Panc1 (cell line): ENCODE measurements around the gene BCL11B. TPM values are rescaled to one million over a fixed set of nuclear protein-coding genes. Genes with fewer than 3 reads are reported as not detected.

Source experiments
- ATAC-seq: fragments of 200-7000 bp; cut with Tn5 transposase; 2 replicates; pipeline ENCODE4 v1.9.1; 2020; ENCODE audit warnings: mild to moderate bottlenecking, moderate library complexity
- BruUV-seq: library from RNA; stranded (reverse); fragments of 400-500 nt; replicated peaks from 2 replicates; lab custom pipeline; 2021; lab: Mats Ljungman, UMichigan
- CTCF ChIA-PET: fragments of 300-600 bp; sonication (Branson Sonifier 250); formaldehyde crosslinking; loops from one replicate; lab custom pipeline; 2022; ENCODE audit warnings: antibody characterized with exemption; lab: Charles Lee
- POLR2A ChIA-PET: fragments of 300-600 bp; sonication (Branson Sonifier 250); formaldehyde crosslinking; loops from one replicate; lab custom pipeline; 2022; ENCODE audit warnings: antibody characterized with exemption; lab: Charles Lee
- DNase-seq: peaks from one replicate; pipeline ENCODE4 v3.0.0-alpha.2; 2010; ENCODE audit warnings: low read depth, low spot score
- H3K27ac ChIP-seq: 2 replicates; pipeline ENCODE4 v1.5.1; 2011; ENCODE audit warnings: mild to moderate bottlenecking, low read length, inconsistent platforms
- H3K27me3 ChIP-seq: fragments of 200-500 bp; sonication (Bioruptor generic); 2 replicates; pipeline ENCODE4 v1.6.0; 2014; ENCODE audit warnings: low read length, inconsistent platforms; ENCODE audit not compliant: control insufficient read depth, insufficient read depth
- H3K36me3 ChIP-seq: fragments of 200-500 bp; sonication (Bioruptor generic); 2 replicates; pipeline ENCODE4 v1.5.1; 2014; ENCODE audit warnings: inconsistent platforms, mild to moderate bottlenecking, low read length, moderate library complexity; ENCODE audit not compliant: control insufficient read depth, insufficient read depth
- H3K4me1 ChIP-seq: 2 replicates; pipeline ENCODE4 v1.5.1; 2011; ENCODE audit warnings: inconsistent platforms, mild to moderate bottlenecking, low read length, moderate library complexity; ENCODE audit not compliant: control insufficient read depth, insufficient read depth
- H3K4me3 ChIP-seq, 2 experiments: 2 replicates each; pipeline ENCODE4 v1.5.1; 2011 to 2012; ENCODE audit warnings: low read depth in 2 of 2, low read length in 2 of 2, mild to moderate bottlenecking in 2 of 2, inconsistent platforms in 1 of 2, moderate library complexity in 1 of 2
- H3K9me3 ChIP-seq: fragments of 200-500 bp; sonication (Bioruptor generic); 2 replicates; pipeline ENCODE4 v1.5.1; 2014; ENCODE audit warnings: low read depth, mild to moderate bottlenecking, inconsistent platforms, low read length, moderate library complexity; ENCODE audit not compliant: control insufficient read depth, insufficient read depth
- POLR2AphosphoS5 ChIP-seq: IDR thresholded peaks from 2 replicates; pipeline ENCODE4 v1.6.1; 2012; ENCODE audit warnings: mild to moderate bottlenecking, low read depth, low read length, moderate library complexity
- SIN3A ChIP-seq: IDR thresholded peaks from 2 replicates; pipeline ENCODE4 v1.6.1; 2012; ENCODE audit warnings: low read depth, mild to moderate bottlenecking, low read length, moderate library complexity, borderline replicate concordance; ENCODE audit not compliant: insufficient read depth
- TCF7L2 ChIP-seq: IDR thresholded peaks from 2 replicates; pipeline ENCODE4 v1.6.1; 2011; ENCODE audit warnings: mild to moderate bottlenecking, low read depth, low read length, inconsistent platforms
- in situ Hi-C: cut with HindIII; loops from 2 replicates; pipeline ENCODE4 v1.10.0; 2016; ENCODE audit warnings: low sequenced_read_pairs, low pct_unique_long_range_greater_than_20kb
- intact Hi-C: fragments of 100-400 bp; cut with micrococcal nuclease; formaldehyde crosslinking; loops from one replicate; pipeline ENCODE4 v1.10.0; 2022; ENCODE audit not compliant: unreplicated experiment
- total RNA-seq: library from RNA; stranded (reverse); gene quantifications from one replicate; pipeline ENCODE4 v1.2.1, GENCODE V29; 2021; ENCODE audit not compliant: unreplicated experiment
- TF ChIP-seq, protein P1 (sequence below): fragments of 450-650 bp; IDR thresholded peaks from 2 replicates; pipeline ENCODE4 v1.5.1; 2017; ENCODE audit warnings: mild to moderate bottlenecking
- TF ChIP-seq, protein P2 (sequence below), 2 experiments: IDR thresholded peaks; 2 replicates each; pipeline ENCODE4 v1.6.1; 2011 to 2012; ENCODE audit warnings: low read depth in 2 of 2, control low read depth in 1 of 2, low read length in 1 of 2, mild to moderate bottlenecking in 1 of 2, moderate library complexity in 1 of 2; ENCODE audit not compliant: insufficient read depth in 1 of 2

BCL11B gene
- total RNA-seq, 1 experiment from 2014 or later = 0.23 TPM

DNA sequence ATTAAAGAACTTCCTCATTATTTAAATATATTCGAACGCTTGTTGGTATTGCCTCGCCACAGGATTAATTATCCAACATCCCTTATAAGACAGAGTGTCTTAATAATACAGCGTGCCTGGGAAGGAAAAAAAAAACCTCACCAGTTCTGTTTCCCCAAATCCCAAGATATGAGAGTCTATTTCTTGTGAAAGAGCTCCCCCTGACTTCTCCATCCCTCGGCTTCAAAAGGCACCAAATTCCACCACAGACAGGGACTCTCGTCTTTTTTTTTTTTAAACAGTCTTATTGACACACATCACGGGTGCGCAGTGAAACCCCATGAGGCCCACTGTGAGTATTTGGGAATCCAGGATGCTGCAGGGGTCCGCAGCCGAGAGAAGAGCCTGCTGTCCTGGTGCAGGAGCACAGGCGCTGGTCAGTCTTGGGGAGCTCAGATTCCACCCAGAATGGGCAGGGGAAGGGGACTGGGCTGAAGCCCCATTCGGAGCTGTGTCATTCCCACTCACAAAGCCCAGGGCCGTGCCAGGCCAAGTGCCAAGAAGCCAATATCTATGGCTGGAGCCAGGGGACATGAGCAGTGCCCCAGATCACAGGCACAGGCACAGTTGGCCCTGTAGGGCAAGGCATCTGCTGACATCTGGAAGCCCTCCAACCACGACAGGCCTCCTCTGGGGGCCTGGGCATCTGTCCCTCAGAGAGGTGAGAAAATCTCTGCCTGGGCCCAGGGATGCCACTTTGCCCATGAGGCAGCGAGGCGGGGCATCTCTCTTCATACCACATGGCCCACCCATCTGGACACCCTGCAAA, 71.9 kb downstream of the BCL11B start:
- intact Hi-C loops = no loop called here
- no peak for ATAC-seq
- no peaks in the 10 kb centered on the region for H3K4me1 ChIP-seq
- no peak overlapping the region for H3K27ac ChIP-seq
- H3K27me3 ChIP-seq = no peaks in the 10 kb centered on the region; the same call in 1 of the 2 replicates
- no peaks in the 10 kb centered on the region for H3K36me3 ChIP-seq
- POLR2A ChIA-PET = no interaction called here
- no peak for DNase-seq
- CTCF ChIA-PET = no interaction called here
- H3K4me3 ChIP-seq = no peak overlapping the region
- in situ Hi-C loops = no loop called here
- H3K9me3 ChIP-seq = no peaks in the 10 kb centered on the region
- BruUV-seq = no TSS peak
- TF ChIP-seq POLR2AphosphoS5 (no peak), TCF7L2 (no peak), SIN3A (no peak)
- TF ChIP-seq, protein P1, sequence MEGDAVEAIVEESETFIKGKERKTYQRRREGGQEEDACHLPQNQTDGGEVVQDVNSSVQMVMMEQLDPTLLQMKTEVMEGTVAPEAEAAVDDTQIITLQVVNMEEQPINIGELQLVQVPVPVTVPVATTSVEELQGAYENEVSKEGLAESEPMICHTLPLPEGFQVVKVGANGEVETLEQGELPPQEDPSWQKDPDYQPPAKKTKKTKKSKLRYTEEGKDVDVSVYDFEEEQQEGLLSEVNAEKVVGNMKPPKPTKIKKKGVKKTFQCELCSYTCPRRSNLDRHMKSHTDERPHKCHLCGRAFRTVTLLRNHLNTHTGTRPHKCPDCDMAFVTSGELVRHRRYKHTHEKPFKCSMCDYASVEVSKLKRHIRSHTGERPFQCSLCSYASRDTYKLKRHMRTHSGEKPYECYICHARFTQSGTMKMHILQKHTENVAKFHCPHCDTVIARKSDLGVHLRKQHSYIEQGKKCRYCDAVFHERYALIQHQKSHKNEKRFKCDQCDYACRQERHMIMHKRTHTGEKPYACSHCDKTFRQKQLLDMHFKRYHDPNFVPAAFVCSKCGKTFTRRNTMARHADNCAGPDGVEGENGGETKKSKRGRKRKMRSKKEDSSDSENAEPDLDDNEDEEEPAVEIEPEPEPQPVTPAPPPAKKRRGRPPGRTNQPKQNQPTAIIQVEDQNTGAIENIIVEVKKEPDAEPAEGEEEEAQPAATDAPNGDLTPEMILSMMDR = no peak
- TF ChIP-seq, protein P2, sequence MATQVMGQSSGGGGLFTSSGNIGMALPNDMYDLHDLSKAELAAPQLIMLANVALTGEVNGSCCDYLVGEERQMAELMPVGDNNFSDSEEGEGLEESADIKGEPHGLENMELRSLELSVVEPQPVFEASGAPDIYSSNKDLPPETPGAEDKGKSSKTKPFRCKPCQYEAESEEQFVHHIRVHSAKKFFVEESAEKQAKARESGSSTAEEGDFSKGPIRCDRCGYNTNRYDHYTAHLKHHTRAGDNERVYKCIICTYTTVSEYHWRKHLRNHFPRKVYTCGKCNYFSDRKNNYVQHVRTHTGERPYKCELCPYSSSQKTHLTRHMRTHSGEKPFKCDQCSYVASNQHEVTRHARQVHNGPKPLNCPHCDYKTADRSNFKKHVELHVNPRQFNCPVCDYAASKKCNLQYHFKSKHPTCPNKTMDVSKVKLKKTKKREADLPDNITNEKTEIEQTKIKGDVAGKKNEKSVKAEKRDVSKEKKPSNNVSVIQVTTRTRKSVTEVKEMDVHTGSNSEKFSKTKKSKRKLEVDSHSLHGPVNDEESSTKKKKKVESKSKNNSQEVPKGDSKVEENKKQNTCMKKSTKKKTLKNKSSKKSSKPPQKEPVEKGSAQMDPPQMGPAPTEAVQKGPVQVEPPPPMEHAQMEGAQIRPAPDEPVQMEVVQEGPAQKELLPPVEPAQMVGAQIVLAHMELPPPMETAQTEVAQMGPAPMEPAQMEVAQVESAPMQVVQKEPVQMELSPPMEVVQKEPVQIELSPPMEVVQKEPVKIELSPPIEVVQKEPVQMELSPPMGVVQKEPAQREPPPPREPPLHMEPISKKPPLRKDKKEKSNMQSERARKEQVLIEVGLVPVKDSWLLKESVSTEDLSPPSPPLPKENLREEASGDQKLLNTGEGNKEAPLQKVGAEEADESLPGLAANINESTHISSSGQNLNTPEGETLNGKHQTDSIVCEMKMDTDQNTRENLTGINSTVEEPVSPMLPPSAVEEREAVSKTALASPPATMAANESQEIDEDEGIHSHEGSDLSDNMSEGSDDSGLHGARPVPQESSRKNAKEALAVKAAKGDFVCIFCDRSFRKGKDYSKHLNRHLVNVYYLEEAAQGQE (IDR thresholded peaks at IDR 0.05; ENCODE audit: insufficient read depth in 1 of 2, low read depth in 2 of 2, low read length in 1 of 2) = no peak

DNA sequence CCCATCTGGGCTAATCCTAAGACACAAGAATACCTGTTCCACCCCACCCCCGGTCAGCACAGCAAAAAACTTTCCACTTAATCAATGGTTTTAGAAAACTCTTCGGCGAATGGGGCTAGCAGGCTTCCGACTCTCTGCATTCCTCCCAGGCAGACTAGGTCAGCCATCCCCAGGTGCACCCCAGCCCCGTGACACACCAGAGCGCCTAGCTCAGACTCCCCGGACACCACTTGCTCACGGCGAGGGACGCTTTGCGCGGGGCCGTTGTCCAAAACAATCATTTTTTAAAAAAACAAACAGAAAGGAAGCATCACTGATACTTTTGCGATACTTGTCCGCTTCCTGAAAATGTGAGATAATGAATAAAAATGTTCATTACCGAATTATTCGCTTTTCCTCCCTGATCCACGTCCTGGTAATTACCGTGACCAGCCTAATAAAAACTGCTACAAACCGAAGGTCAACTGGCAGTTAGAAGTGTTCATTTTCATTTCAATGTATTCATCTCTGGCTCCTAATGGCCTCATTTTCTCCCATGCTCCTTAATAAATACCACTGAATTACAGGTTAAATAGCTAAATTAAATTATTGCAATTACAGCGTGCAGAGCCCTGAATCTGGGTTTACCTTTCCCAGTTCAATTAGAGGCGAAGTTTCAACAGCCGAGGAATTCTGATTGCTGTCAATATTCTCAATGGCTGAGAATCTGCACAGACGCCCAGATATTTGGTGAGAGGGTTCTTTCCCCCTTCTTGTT, 73.1 kb downstream of the BCL11B start:
- ChIA-PET CTCF (no interaction called here), POLR2A (no interaction called here)
- Histone ChIP-seq H3K9me3 (no peaks in the 10 kb centered on the region), H3K4me3 (no peak overlapping the region), H3K4me1 (no peaks in the 10 kb centered on the region), H3K36me3 (no peaks in the 10 kb centered on the region), H3K27ac (no peak overlapping the region), H3K27me3 (no peaks in the 10 kb centered on the region; the same call in 1 of the 2 replicates)
- in situ Hi-C loops = no loop called here
- intact Hi-C loops = no loop called here
- no peak for ATAC-seq
- no peak for TF ChIP-seq POLR2AphosphoS5
- TF ChIP-seq TCF7L2 = no peak
- TF ChIP-seq, protein P2 (IDR thresholded peaks at IDR 0.05; ENCODE audit: insufficient read depth in 1 of 2, low read depth in 2 of 2, low read length in 1 of 2) = no peak
- no peak for TF ChIP-seq SIN3A
- TF ChIP-seq, protein P1 = no peak
- DNase-seq = no peak
- BruUV-seq = no TSS peak
